Activated T-helper 2 cell treated with anti-CD3 and anti-CD28 coated beads, Interferon-gamma antibody, Interleukin-2, Interleukin-4, amounts not matched to agents 10 μg/mL and 5 μg/mL and 100 μg/mL, durations not matched to agents 14 hours and 24 hours and 36 hours (primary cell): ENCODE data around the gene STARD10. TPM values are rescaled to one million over a fixed set of nuclear protein-coding genes. Genes with fewer than 3 reads are reported as not detected.

Source experiments
- DNase-seq: peaks from one replicate; pipeline ENCODE4 v3.0.0; 2021; ENCODE audit warnings: low spot score
- H3K27ac Mint-ChIP-seq: one replicate; pipeline ENCODE4 v1.8.0; 2021; ENCODE audit warnings: mixed read lengths
- H3K27me3 Mint-ChIP-seq: one replicate; pipeline ENCODE4 v1.8.0; 2021; ENCODE audit warnings: low read depth, mixed read lengths
- H3K36me3 Mint-ChIP-seq: one replicate; pipeline ENCODE4 v1.8.0; 2021; ENCODE audit warnings: low read depth, mixed read lengths
- H3K4me1 Mint-ChIP-seq: one replicate; pipeline ENCODE4 v1.8.0; 2021; ENCODE audit warnings: low read depth, mixed read lengths
- H3K4me3 Mint-ChIP-seq: one replicate; pipeline ENCODE4 v1.8.0; 2021; ENCODE audit warnings: low read depth, mild to moderate bottlenecking, moderate library complexity, mixed read lengths
- H3K9me3 Mint-ChIP-seq: one replicate; pipeline ENCODE4 v1.8.0; 2021; ENCODE audit warnings: mixed read lengths
- intact Hi-C: fragments of 100-400 bp; cut with micrococcal nuclease; formaldehyde crosslinking; loops from one replicate; pipeline ENCODE4 v1.15.1; 2023
- total RNA-seq: library from RNA; stranded (reverse); gene quantifications from 2 replicates; pipeline ENCODE4 v1.2.3, GENCODE V29; 2022

The STARD10 gene
- total RNA-seq, 1 donor from 2014 or later = 10.7 TPM

GRCh38 chr11:72788241-72788640, 5.6 kb downstream of the STARD10 start:
- H3K9me3 Mint-ChIP-seq = no peaks in the 10 kb centered on the region
- H3K4me1 Mint-ChIP-seq = peaks cover 16% of the 10 kb centered on the region
- no peaks in the 10 kb centered on the region for H3K27me3 Mint-ChIP-seq
- no peak for DNase-seq
- intact Hi-C loops = no loop called here
- no peak overlapping the region for H3K4me3 Mint-ChIP-seq
- H3K27ac Mint-ChIP-seq = no peak overlapping the region
- H3K36me3 Mint-ChIP-seq = no peaks in the 10 kb centered on the region

GRCh38 chr11:72787216-72788104, 6.4 kb downstream of the STARD10 start:
- H3K27ac Mint-ChIP-seq = peak overlapping the region; percentile 38
- no peaks in the 10 kb centered on the region for H3K9me3 Mint-ChIP-seq
- intact Hi-C loops = no loop called here
- H3K27me3 Mint-ChIP-seq = no peaks in the 10 kb centered on the region
- DNase-seq = no peak
- H3K4me1 Mint-ChIP-seq = peaks cover 10% of the 10 kb centered on the region
- no peak overlapping the region for H3K4me3 Mint-ChIP-seq
- H3K36me3 Mint-ChIP-seq = no peaks in the 10 kb centered on the region

- H3K9me3 Mint-ChIP-seq = no peaks in the 10 kb centered on the region
- no peak overlapping the region for H3K27ac Mint-ChIP-seq
- peaks cover 14% of the 10 kb centered on the region for H3K4me1 Mint-ChIP-seq
- intact Hi-C loops = no loop called here
- DNase-seq = no peak
- no peak overlapping the region for H3K4me3 Mint-ChIP-seq
- no peaks in the 10 kb centered on the region for H3K36me3 Mint-ChIP-seq
- no peaks in the 10 kb centered on the region for H3K27me3 Mint-ChIP-seq
Observed at GRCh38 chr11:72786305-72787215, 7.3 kb downstream of the STARD10 start.

- Mint-ChIP-seq H3K9me3 (no peaks in the 10 kb centered on the region), H3K36me3 (no peaks in the 10 kb centered on the region), H3K27ac (no peak overlapping the region), H3K27me3 (peaks cover 4% of the 10 kb centered on the region), H3K4me3 (no peak overlapping the region), H3K4me1 (peaks cover 14% of the 10 kb centered on the region)
- intact Hi-C loops = no loop called here
- DNase-seq = no peak
Observed at GRCh38 chr11:72784662-72785061, 9.2 kb downstream of the STARD10 start.

- Mint-ChIP-seq H3K36me3 (no peaks in the 10 kb centered on the region), H3K4me1 (peaks cover 14% of the 10 kb centered on the region), H3K27ac (no peak overlapping the region), H3K4me3 (no peak overlapping the region), H3K27me3 (peaks cover 6% of the 10 kb centered on the region), H3K9me3 (no peaks in the 10 kb centered on the region)
- intact Hi-C loops = no loop called here
- no peak for DNase-seq
Observed at GRCh38 chr11:72783144-72783905, 10.5 kb downstream of the STARD10 start.

GRCh38 chr11:72782081-72782920, 11.5 kb downstream of the STARD10 start:
- H3K4me3 Mint-ChIP-seq = peak overlapping the region; percentile 72
- H3K27me3 Mint-ChIP-seq = peaks cover 6% of the 10 kb centered on the region
- H3K9me3 Mint-ChIP-seq = no peaks in the 10 kb centered on the region
- no peak for DNase-seq
- peaks cover 8% of the 10 kb centered on the region for H3K4me1 Mint-ChIP-seq
- no peak overlapping the region for H3K27ac Mint-ChIP-seq
- H3K36me3 Mint-ChIP-seq = no peaks in the 10 kb centered on the region
- intact Hi-C loops = no loop called here

- Mint-ChIP-seq H3K36me3 (no peaks in the 10 kb centered on the region), H3K27ac (no peak overlapping the region), H3K9me3 (no peaks in the 10 kb centered on the region), H3K4me1 (peaks cover 8% of the 10 kb centered on the region), H3K27me3 (peaks cover 6% of the 10 kb centered on the region), H3K4me3 (peak overlapping the region; percentile 72)
- peak; percentile 36 for DNase-seq
- intact Hi-C loops = no loop called here
Observed at GRCh38 chr11:72781313-72782080, 12.3 kb downstream of the STARD10 start.

- no peak overlapping the region for H3K27ac Mint-ChIP-seq
- intact Hi-C loops = no loop called here
- H3K4me1 Mint-ChIP-seq = peaks cover 8% of the 10 kb centered on the region
- H3K9me3 Mint-ChIP-seq = no peaks in the 10 kb centered on the region
- H3K36me3 Mint-ChIP-seq = no peaks in the 10 kb centered on the region
- DNase-seq = no peak
- H3K27me3 Mint-ChIP-seq = peaks cover 6% of the 10 kb centered on the region
- H3K4me3 Mint-ChIP-seq = peak overlapping the region; percentile 69
Observed at GRCh38 chr11:72781063-72781312, 12.9 kb downstream of the STARD10 start.

GRCh38 chr11:72780296-72781062, 13.4 kb downstream of the STARD10 start:
- H3K27me3 Mint-ChIP-seq = peaks cover 6% of the 10 kb centered on the region
- intact Hi-C loops = no loop called here
- no peaks in the 10 kb centered on the region for H3K36me3 Mint-ChIP-seq

GRCh38 chr11:72779495-72780128, 14.2 kb downstream of the STARD10 start:
- peaks cover 6% of the 10 kb centered on the region for H3K27me3 Mint-ChIP-seq
- H3K4me3 Mint-ChIP-seq = peak overlapping the region; percentile 69
- no peaks in the 10 kb centered on the region for H3K36me3 Mint-ChIP-seq
- H3K27ac Mint-ChIP-seq = no peak overlapping the region
- intact Hi-C loops = no loop called here
- DNase-seq = no peak
- H3K9me3 Mint-ChIP-seq = no peaks in the 10 kb centered on the region
- peaks cover 8% of the 10 kb centered on the region for H3K4me1 Mint-ChIP-seq

More at GRCh38 chr11:72780296-72781062, 13.4 kb downstream of the STARD10 start:
- no peak overlapping the region for H3K27ac Mint-ChIP-seq
- DNase-seq = no peak
- peak overlapping the region; percentile 69 for H3K4me3 Mint-ChIP-seq
- peaks cover 8% of the 10 kb centered on the region for H3K4me1 Mint-ChIP-seq
- no peaks in the 10 kb centered on the region for H3K9me3 Mint-ChIP-seq
